K562 (cell line): ENCODE data around the gene EMC8. TPM values are rescaled to one million over a fixed set of nuclear protein-coding genes. Genes with fewer than 3 reads are reported as not detected.

Experiments used
- ATAC-seq: fragments of 200-7000 bp; cut with Tn5 transposase; 3 replicates; pipeline ENCODE4 v1.9.1; 2020; ENCODE audit warnings: moderate library complexity
- BruUV-seq: library from RNA; stranded (reverse); fragments of 400-500 nt; replicated peaks from 2 replicates; lab custom pipeline; 2021; lab: Mats Ljungman, UMichigan
- CTCF ChIA-PET: fragments of 300-600 bp; formaldehyde crosslinking; extraction: SDS; loops from one replicate; lab custom pipeline; 2021; ENCODE audit warnings: low intra/inter-chr PET ratio; lab: Yijun Ruan, JAX
- POLR2A ChIA-PET: fragments of 300-600, 350-650 bp; sonication (Branson Sonifier 250); formaldehyde crosslinking; extraction: SDS; loops from one replicate; lab custom pipeline; 2021; ENCODE audit warnings: antibody characterized with exemption, inconsistent platforms; lab: Yijun Ruan, JAX
- DNase-seq, 4 experiments: peaks; one replicate each; pipeline versions ENCODE4 v3.0.0 to v3.0.0-alpha.2; 2011 to 2018; ENCODE audit warnings: low spot score in 3 of 4, mixed read lengths in 3 of 4; ENCODE audit errors: extremely low read depth in 1 of 4
- FAIRE-seq: peaks from 2 replicates; lab custom pipeline; 2011; peaks lifted over from hg19 to GRCh38; lab: Jason Lieb, UNC
- H2AFZ ChIP-seq: 2 replicates; pipeline ENCODE4 v1.6.0; 2011; ENCODE audit warnings: low read depth, low read length, control low read depth, inconsistent platforms
- H3K27ac ChIP-seq: fragments of 200-600 bp; 3 replicates; pipeline ENCODE4 v1.8.0; 2011; ENCODE audit warnings: low read depth, mild to moderate bottlenecking, control low read depth, inconsistent platforms, low read length, moderate library complexity, mixed read lengths; ENCODE audit errors: extremely low read depth
- H3K27me3 ChIP-seq, 2 experiments: fragments of 300-600 bp in 1 of 2; 2 replicates in 1 of 2; 3 replicates in 1 of 2; pipeline versions ENCODE4 v1.6.0 to v1.8.0; 2011; ENCODE audit warnings: inconsistent platforms in 2 of 2, low read length in 2 of 2, mild to moderate bottlenecking in 1 of 2, mixed read lengths in 1 of 2, moderate library complexity in 1 of 2; ENCODE audit not compliant: control insufficient read depth in 2 of 2, insufficient read depth in 2 of 2
- H3K36me3 ChIP-seq: fragments of 300-600 bp; 3 replicates; pipeline ENCODE4 v1.8.0; 2011; ENCODE audit warnings: mild to moderate bottlenecking, low read length, inconsistent platforms; ENCODE audit not compliant: control insufficient read depth, insufficient read depth
- H3K4me1 ChIP-seq, 2 experiments: fragments of 200-600 bp in 1 of 2; replicated peaks in 1 of 2; 2 replicates in 1 of 2; 3 replicates in 1 of 2; pipeline versions ENCODE4 v1.5.1 to v1.8.0; 2011; ENCODE audit warnings: inconsistent platforms in 2 of 2, low read length in 2 of 2, mild to moderate bottlenecking in 1 of 2, mixed read lengths in 1 of 2, moderate library complexity in 1 of 2; ENCODE audit not compliant: control insufficient read depth in 2 of 2, insufficient read depth in 2 of 2
- H3K4me2 ChIP-seq: 2 replicates; pipeline ENCODE4 v1.6.1; 2011; ENCODE audit warnings: low read length, control low read depth, inconsistent platforms, mixed read lengths; ENCODE audit not compliant: insufficient read depth
- H3K4me3 ChIP-seq: fragments of 200-600 bp; sonication (generic), shearing (Covaris generic); 2 replicates; pipeline ENCODE4 v1.5.1; 2016; ENCODE audit warnings: control low read depth, inconsistent platforms
- H3K79me2 ChIP-seq: fragments of 200-600 bp; 3 replicates; pipeline ENCODE4 v1.8.0; 2011; ENCODE audit warnings: low read length, inconsistent platforms; ENCODE audit not compliant: control insufficient read depth, insufficient read depth
- H3K9ac ChIP-seq, 2 experiments: 2 replicates each; pipeline versions ENCODE4 v1.6.0 to v1.6.1; 2011; ENCODE audit warnings: low read depth in 2 of 2, low read length in 2 of 2, control low read depth in 1 of 2, inconsistent platforms in 1 of 2, mild to moderate bottlenecking in 1 of 2, mixed read lengths in 1 of 2; ENCODE audit not compliant: insufficient read depth in 1 of 2
- H3K9me1 ChIP-seq: one replicate; pipeline ENCODE4 v1.6.0; 2011; ENCODE audit warnings: inconsistent platforms, mild to moderate bottlenecking, low read length, moderate library complexity; ENCODE audit not compliant: control insufficient read depth, insufficient read depth
- H3K9me3 ChIP-seq: replicated peaks from 2 replicates; pipeline ENCODE4 v1.5.1; 2011; ENCODE audit warnings: low read depth, low read length, inconsistent platforms; ENCODE audit not compliant: control insufficient read depth, insufficient read depth
- H4K20me1 ChIP-seq: replicated peaks from 2 replicates; pipeline ENCODE4 v1.6.1; 2011; ENCODE audit warnings: low read length, inconsistent platforms, mixed read lengths; ENCODE audit not compliant: control insufficient read depth, insufficient read depth
- BCL6 ChIP-seq: fragments of 250-450 bp; sonication (Bioruptor Pico); IDR thresholded peaks from 2 replicates; pipeline ENCODE4 v1.4.0; 2020
- MBD1 ChIP-seq: fragments of 250-450 bp; sonication (Bioruptor Pico); IDR thresholded peaks from 2 replicates; pipeline ENCODE4 v1.8.0; 2022; ENCODE audit warnings: inconsistent platforms
- NR2C1 ChIP-seq, 2 experiments: fragments of 450-650 bp; IDR thresholded peaks; 2 replicates each; pipeline ENCODE4 v1.6.1; 2017; ENCODE audit warnings: mild to moderate bottlenecking in 2 of 2, antibody characterized with exemption in 1 of 2, inconsistent platforms in 1 of 2, missing compliant biosample characterization in 1 of 2, missing genetic modification characterization in 1 of 2
- RBM25 ChIP-seq: fragments of 200-400 bp; formaldehyde crosslinking; IDR thresholded peaks from 2 replicates; pipeline ENCODE4 v1.6.1; 2018; ENCODE audit warnings: low read length, low read depth, moderate library complexity; ENCODE audit not compliant: severe bottlenecking
- ZNF408 ChIP-seq: fragments of 250-450 bp; sonication (Bioruptor Pico); IDR thresholded peaks from 2 replicates; pipeline ENCODE4 v1.4.0; 2020; ENCODE audit warnings: low read depth, mild to moderate bottlenecking, moderate library complexity
- WGBS: fragments of 100-300 bp; shearing (Covaris generic); methylation state at CpG from one replicate; pipeline ENCODE4 v1.1.6; 2016; ENCODE audit warnings: low coverage, mixed read lengths; ENCODE audit not compliant: insufficient coverage; ENCODE audit errors: missing lambda C conversion rate; 5-methylcytosine and 5-hydroxymethylcytosine counted together
- in situ Hi-C: fragments of 300-500 bp; cut with MboI; formaldehyde crosslinking; loops from 4 replicates; pipeline ENCODE4 v1.15.0; 2018; ENCODE audit warnings: inconsistent platforms, mixed read lengths
- intact Hi-C: fragments of 100-400 bp; cut with micrococcal nuclease; formaldehyde crosslinking; loops from 2 replicates; pipeline ENCODE4 v1.14.2; 2022
- polyA plus RNA-seq, 8 experiments: library from polyadenylated mRNA; depleted of rRNA in 4 of 8; stranded (reverse) in 5 of 8; unstranded in 3 of 8; fragments of >200 nt; fragmentation: Nextera tagmentation in 2 of 8; fragmentation: Illumina TruSeq in 1 of 8; extraction: Ambion mirVana in 2 of 8; extraction: Trizol in 1 of 8; gene quantifications; 2 replicates each; pipeline versions ENCODE4 v1.2.1 to v1.2.3, GENCODE V29; 2011 to 2014; ENCODE audit warnings: inconsistent platforms in 1 of 8, missing spikeins in 1 of 8
- total RNA-seq, 7 experiments: library from RNA; depleted of rRNA in 6 of 7; stranded (reverse); fragments of >200 nt in 6 of 7; fragmentation: Illumina TruSeq in 2 of 7; extraction: Trizol in 2 of 7; gene quantifications; 2 replicates each; pipeline versions ENCODE4 v1.2.1 to v1.2.3, GENCODE V29; 2011 to 2021; ENCODE audit warnings: low replicate concordance in 1 of 7
- TF ChIP-seq, protein P1 (sequence below): fragments of 450-650 bp; IDR thresholded peaks from 2 replicates; pipeline ENCODE4 v1.6.1; 2016; ENCODE audit warnings: mild to moderate bottlenecking, moderate library complexity
- TF ChIP-seq, protein P2 (sequence below): conservative IDR thresholded peaks from 2 replicates; pipeline ENCODE4 v1.6.1; 2011; ENCODE audit warnings: low read depth, mild to moderate bottlenecking, low read length; ENCODE audit not compliant: control insufficient read depth

The EMC8 gene
- total and polyA plus RNA-seq, 9 of the 15 experiments (the other 6 are each of a cell fraction or from before 2014, with no cell fraction given), result 11.4 to 81.8 (median 48.6) TPM

DNA sequence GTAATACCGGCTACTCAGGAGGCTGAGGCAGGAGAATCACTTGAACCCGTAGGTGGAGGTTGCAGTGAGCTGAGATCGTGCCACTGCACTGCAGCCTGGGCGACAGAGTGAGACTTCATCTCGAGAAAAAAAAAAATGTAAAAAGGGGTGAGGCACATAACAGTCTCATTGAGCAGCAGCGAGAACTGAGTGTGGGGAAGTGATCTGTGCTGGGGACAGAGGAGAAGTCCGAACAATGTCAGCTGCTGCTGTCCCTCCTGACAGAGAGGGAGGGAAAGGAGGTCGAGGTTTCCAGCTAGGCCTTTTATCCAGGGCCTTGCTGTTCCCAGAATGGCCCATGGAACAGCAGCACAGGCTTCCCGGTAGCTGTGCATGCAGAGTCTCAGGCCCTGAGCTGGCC, 62.4 kb downstream of the EMC8 start:
- intact Hi-C loops (no loop called here), in situ Hi-C loops (no loop called here)
- FAIRE-seq, result no peak
- Histone ChIP-seq H3K79me2 (no peaks in the 10 kb centered on the region), H3K9me1 (peaks cover 2% of the 10 kb centered on the region), H4K20me1 (peaks cover 4% of the 10 kb centered on the region), H3K27me3 (peaks cover 29 to 58% of the 10 kb centered on the region in 2 experiments), H2AFZ (no peak overlapping the region), H3K36me3 (no peaks in the 10 kb centered on the region), H3K9me3 (no peaks in the 10 kb centered on the region), H3K4me2 (no peak overlapping the region), H3K9ac (peak overlapping the region in 1 of 2 experiments; percentile 40; a peak in 1 of 4 replicates), H3K27ac (no peak overlapping the region), H3K4me3 (no peak overlapping the region), H3K4me1 (peaks cover 2 to 10% of the 10 kb centered on the region in 2 experiments; a peak in 4 of 5 replicates)
- 10% methylated on average over 9 of the region's 9 CpGs for WGBS
- BruUV-seq, result no TSS peak
- ATAC-seq, result no peak
- POLR2A ChIA-PET, result interaction anchor here (0.5 to 1.2 kb wide), 3 partner anchors 12 to 1159 kb away, joined by 3 read pairs; no protein-coding TSS in a partner anchor
- no peak for DNase-seq
- CTCF ChIA-PET, result no interaction called here
- TF ChIP-seq MBD1 (CRISPR knock-in tag), result no peak
- TF ChIP-seq, protein P1, sequence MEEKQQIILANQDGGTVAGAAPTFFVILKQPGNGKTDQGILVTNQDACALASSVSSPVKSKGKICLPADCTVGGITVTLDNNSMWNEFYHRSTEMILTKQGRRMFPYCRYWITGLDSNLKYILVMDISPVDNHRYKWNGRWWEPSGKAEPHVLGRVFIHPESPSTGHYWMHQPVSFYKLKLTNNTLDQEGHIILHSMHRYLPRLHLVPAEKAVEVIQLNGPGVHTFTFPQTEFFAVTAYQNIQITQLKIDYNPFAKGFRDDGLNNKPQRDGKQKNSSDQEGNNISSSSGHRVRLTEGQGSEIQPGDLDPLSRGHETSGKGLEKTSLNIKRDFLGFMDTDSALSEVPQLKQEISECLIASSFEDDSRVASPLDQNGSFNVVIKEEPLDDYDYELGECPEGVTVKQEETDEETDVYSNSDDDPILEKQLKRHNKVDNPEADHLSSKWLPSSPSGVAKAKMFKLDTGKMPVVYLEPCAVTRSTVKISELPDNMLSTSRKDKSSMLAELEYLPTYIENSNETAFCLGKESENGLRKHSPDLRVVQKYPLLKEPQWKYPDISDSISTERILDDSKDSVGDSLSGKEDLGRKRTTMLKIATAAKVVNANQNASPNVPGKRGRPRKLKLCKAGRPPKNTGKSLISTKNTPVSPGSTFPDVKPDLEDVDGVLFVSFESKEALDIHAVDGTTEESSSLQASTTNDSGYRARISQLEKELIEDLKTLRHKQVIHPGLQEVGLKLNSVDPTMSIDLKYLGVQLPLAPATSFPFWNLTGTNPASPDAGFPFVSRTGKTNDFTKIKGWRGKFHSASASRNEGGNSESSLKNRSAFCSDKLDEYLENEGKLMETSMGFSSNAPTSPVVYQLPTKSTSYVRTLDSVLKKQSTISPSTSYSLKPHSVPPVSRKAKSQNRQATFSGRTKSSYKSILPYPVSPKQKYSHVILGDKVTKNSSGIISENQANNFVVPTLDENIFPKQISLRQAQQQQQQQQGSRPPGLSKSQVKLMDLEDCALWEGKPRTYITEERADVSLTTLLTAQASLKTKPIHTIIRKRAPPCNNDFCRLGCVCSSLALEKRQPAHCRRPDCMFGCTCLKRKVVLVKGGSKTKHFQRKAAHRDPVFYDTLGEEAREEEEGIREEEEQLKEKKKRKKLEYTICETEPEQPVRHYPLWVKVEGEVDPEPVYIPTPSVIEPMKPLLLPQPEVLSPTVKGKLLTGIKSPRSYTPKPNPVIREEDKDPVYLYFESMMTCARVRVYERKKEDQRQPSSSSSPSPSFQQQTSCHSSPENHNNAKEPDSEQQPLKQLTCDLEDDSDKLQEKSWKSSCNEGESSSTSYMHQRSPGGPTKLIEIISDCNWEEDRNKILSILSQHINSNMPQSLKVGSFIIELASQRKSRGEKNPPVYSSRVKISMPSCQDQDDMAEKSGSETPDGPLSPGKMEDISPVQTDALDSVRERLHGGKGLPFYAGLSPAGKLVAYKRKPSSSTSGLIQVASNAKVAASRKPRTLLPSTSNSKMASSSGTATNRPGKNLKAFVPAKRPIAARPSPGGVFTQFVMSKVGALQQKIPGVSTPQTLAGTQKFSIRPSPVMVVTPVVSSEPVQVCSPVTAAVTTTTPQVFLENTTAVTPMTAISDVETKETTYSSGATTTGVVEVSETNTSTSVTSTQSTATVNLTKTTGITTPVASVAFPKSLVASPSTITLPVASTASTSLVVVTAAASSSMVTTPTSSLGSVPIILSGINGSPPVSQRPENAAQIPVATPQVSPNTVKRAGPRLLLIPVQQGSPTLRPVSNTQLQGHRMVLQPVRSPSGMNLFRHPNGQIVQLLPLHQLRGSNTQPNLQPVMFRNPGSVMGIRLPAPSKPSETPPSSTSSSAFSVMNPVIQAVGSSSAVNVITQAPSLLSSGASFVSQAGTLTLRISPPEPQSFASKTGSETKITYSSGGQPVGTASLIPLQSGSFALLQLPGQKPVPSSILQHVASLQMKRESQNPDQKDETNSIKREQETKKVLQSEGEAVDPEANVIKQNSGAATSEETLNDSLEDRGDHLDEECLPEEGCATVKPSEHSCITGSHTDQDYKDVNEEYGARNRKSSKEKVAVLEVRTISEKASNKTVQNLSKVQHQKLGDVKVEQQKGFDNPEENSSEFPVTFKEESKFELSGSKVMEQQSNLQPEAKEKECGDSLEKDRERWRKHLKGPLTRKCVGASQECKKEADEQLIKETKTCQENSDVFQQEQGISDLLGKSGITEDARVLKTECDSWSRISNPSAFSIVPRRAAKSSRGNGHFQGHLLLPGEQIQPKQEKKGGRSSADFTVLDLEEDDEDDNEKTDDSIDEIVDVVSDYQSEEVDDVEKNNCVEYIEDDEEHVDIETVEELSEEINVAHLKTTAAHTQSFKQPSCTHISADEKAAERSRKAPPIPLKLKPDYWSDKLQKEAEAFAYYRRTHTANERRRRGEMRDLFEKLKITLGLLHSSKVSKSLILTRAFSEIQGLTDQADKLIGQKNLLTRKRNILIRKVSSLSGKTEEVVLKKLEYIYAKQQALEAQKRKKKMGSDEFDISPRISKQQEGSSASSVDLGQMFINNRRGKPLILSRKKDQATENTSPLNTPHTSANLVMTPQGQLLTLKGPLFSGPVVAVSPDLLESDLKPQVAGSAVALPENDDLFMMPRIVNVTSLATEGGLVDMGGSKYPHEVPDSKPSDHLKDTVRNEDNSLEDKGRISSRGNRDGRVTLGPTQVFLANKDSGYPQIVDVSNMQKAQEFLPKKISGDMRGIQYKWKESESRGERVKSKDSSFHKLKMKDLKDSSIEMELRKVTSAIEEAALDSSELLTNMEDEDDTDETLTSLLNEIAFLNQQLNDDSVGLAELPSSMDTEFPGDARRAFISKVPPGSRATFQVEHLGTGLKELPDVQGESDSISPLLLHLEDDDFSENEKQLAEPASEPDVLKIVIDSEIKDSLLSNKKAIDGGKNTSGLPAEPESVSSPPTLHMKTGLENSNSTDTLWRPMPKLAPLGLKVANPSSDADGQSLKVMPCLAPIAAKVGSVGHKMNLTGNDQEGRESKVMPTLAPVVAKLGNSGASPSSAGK, result no peak
- no peak for TF ChIP-seq RBM25
- TF ChIP-seq, protein P2, sequence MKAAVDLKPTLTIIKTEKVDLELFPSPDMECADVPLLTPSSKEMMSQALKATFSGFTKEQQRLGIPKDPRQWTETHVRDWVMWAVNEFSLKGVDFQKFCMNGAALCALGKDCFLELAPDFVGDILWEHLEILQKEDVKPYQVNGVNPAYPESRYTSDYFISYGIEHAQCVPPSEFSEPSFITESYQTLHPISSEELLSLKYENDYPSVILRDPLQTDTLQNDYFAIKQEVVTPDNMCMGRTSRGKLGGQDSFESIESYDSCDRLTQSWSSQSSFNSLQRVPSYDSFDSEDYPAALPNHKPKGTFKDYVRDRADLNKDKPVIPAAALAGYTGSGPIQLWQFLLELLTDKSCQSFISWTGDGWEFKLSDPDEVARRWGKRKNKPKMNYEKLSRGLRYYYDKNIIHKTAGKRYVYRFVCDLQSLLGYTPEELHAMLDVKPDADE, result no peak
- no peak for TF ChIP-seq BCL6
- no peak for TF ChIP-seq NR2C1 (IDR thresholded peaks at IDR 0.05)
- no peak for TF ChIP-seq NR2C1 (tag; IDR thresholded peaks at IDR 0.05)
- no peak for TF ChIP-seq ZNF408
